HL-60 (cell line): Measurements from ENCODE around the gene DIP2A.

Experiments used
- CTCF ChIP-seq: IDR thresholded peaks from one replicate; pipeline ENCODE4 v1.5.1; 2011; ENCODE audit warnings: low read length, control low read depth, inconsistent platforms; ENCODE audit not compliant: insufficient read depth
- POLR2AphosphoS5 ChIP-seq: IDR thresholded peaks from 2 replicates; pipeline ENCODE4 v1.6.1; 2012; ENCODE audit warnings: low read depth
- REST ChIP-seq: IDR thresholded peaks from 2 replicates; pipeline ENCODE4 v1.6.1; 2012; ENCODE audit warnings: low read depth; ENCODE audit not compliant: insufficient replicate concordance
- SPI1 ChIP-seq: IDR thresholded peaks from 2 replicates; pipeline ENCODE4 v1.6.1; 2012; ENCODE audit warnings: low read depth, mild to moderate bottlenecking, borderline replicate concordance

- TF ChIP-seq CTCF: no peak
- no peak for TF ChIP-seq SPI1
- TF ChIP-seq POLR2AphosphoS5: no peak
- no peak for TF ChIP-seq REST
Observed at GRCh38 chr21:46471514-46471913, 12.8 kb downstream of the DIP2A start.
